CD14-positive monocyte (primary cell): ENCODE results near the gene ITLN1. TPM values are rescaled to one million over a fixed set of nuclear protein-coding genes. Genes with fewer than 3 reads are reported as not detected.

Source experiments
- DNase-seq, 3 donors: peaks; one replicate each; pipeline ENCODE4 v3.0.0-alpha.2; 2011 to 2022
- H2AFZ ChIP-seq: 2 replicates; pipeline ENCODE4 v1.6.0; 2012; ENCODE audit warnings: mild to moderate bottlenecking, low read depth, low read length, inconsistent platforms; ENCODE audit not compliant: insufficient read depth, poor library complexity, severe bottlenecking
- H3K27ac ChIP-seq, 2 donors: 1 replicate in 1 of 2; 2 replicates in 1 of 2; pipeline ENCODE4 v1.5.1; 2012 to 2013; ENCODE audit warnings: low read length in 2 of 2, control low read depth in 1 of 2, inconsistent platforms in 1 of 2, low read depth in 1 of 2, mild to moderate bottlenecking in 1 of 2
- H3K27me3 ChIP-seq, 2 donors: one replicate each; pipeline versions ENCODE4 v1.6.0 to v1.6.1; 2011 to 2013; ENCODE audit warnings: low read length in 2 of 2; ENCODE audit not compliant: control insufficient read depth in 2 of 2, insufficient read depth in 2 of 2
- H3K36me3 ChIP-seq, 2 donors: replicated peaks in 1 of 2; 1 replicate in 1 of 2; 2 replicates in 1 of 2; pipeline versions ENCODE4 v1.5.1 to v1.6.1; 2012 to 2013; ENCODE audit warnings: low read length in 2 of 2, control low read depth in 1 of 2, inconsistent platforms in 1 of 2, mild to moderate bottlenecking in 1 of 2; ENCODE audit not compliant: insufficient read depth in 2 of 2, control insufficient read depth in 1 of 2
- H3K4me1 ChIP-seq, 2 donors: 1 replicate in 1 of 2; 2 replicates in 1 of 2; pipeline versions ENCODE4 v1.5.1 to v1.6.1; 2012 to 2013; ENCODE audit warnings: low read length in 2 of 2, control low read depth in 1 of 2, inconsistent platforms in 1 of 2, mild to moderate bottlenecking in 1 of 2, moderate library complexity in 1 of 2; ENCODE audit not compliant: insufficient read depth in 2 of 2, control insufficient read depth in 1 of 2
- H3K4me2 ChIP-seq: replicated peaks from 2 replicates; pipeline ENCODE3; 2012; ENCODE audit warnings: low read length, moderate library complexity, mild to moderate bottlenecking; ENCODE audit not compliant: poor library complexity, severe bottlenecking; ENCODE audit errors: extremely low read depth
- H3K4me3 ChIP-seq, 3 experiments: fragments of 200-600 bp in 1 of 3; sonication (generic) in 1 of 3; replicated peaks in 1 of 3; 1 replicate in 2 of 3; 2 replicates in 1 of 3; pipeline ENCODE4 v1.5.1; 2011 to 2013; ENCODE audit warnings: low read length in 3 of 3, mild to moderate bottlenecking in 3 of 3, control low read depth in 2 of 3, low read depth in 2 of 3, inconsistent platforms in 1 of 3, moderate library complexity in 1 of 3
- H3K79me2 ChIP-seq: 2 replicates; pipeline ENCODE4 v1.6.0; 2012; ENCODE audit warnings: mild to moderate bottlenecking, control low read depth, inconsistent platforms, low read length, moderate library complexity; ENCODE audit not compliant: insufficient read depth
- H3K9ac ChIP-seq: 2 replicates; pipeline ENCODE4 v1.6.0; 2017; ENCODE audit warnings: low read length, mild to moderate bottlenecking; ENCODE audit not compliant: insufficient read depth, poor library complexity, severe bottlenecking
- H3K9me3 ChIP-seq, 2 donors: replicated peaks in 1 of 2; 1 replicate in 1 of 2; 2 replicates in 1 of 2; pipeline versions ENCODE4 v1.5.1 to v1.6.1; 2012 to 2013; ENCODE audit warnings: low read length in 2 of 2, control low read depth in 1 of 2; ENCODE audit not compliant: control insufficient read depth in 1 of 2, insufficient read depth in 1 of 2
- H4K20me1 ChIP-seq: 2 replicates; pipeline ENCODE4 v1.6.0; 2012; ENCODE audit warnings: mild to moderate bottlenecking, low read length, control low read depth, moderate library complexity; ENCODE audit not compliant: insufficient read depth
- H3K27ac Mint-ChIP-seq, 7 donors: one replicate each; pipeline ENCODE4 v1.8.0; 2020; ENCODE audit warnings: mild to moderate bottlenecking in 7 of 7, mixed read lengths in 7 of 7, moderate library complexity in 6 of 7, inconsistent platforms in 2 of 7
- H3K27me3 Mint-ChIP-seq, 3 donors: one replicate each; pipeline ENCODE4 v1.8.0; 2021 to 2022; ENCODE audit warnings: low read depth in 3 of 3, mild to moderate bottlenecking in 3 of 3, mixed read lengths in 3 of 3, moderate library complexity in 3 of 3, inconsistent platforms in 1 of 3
- H3K36me3 Mint-ChIP-seq, 2 donors: one replicate each; pipeline ENCODE4 v1.8.0; 2020; ENCODE audit warnings: mixed read lengths in 2 of 2, inconsistent platforms in 1 of 2, mild to moderate bottlenecking in 1 of 2
- H3K4me1 Mint-ChIP-seq: one replicate; pipeline ENCODE4 v1.8.0; 2020; ENCODE audit warnings: mild to moderate bottlenecking, mixed read lengths
- H3K4me3 Mint-ChIP-seq, 2 donors: one replicate each; pipeline ENCODE4 v1.8.0; 2020; ENCODE audit warnings: mild to moderate bottlenecking in 2 of 2, mixed read lengths in 2 of 2, moderate library complexity in 1 of 2
- H3K9me3 Mint-ChIP-seq, 7 donors: one replicate each; pipeline ENCODE4 v1.8.0; 2020 to 2022; ENCODE audit warnings: mixed read lengths in 7 of 7, mild to moderate bottlenecking in 6 of 7, moderate library complexity in 6 of 7, inconsistent platforms in 2 of 7
- WGBS: methylation state at CpG from one replicate; pipeline ENCODE4 v1.1.5; 2013; ENCODE audit warnings: missing lambda C conversion rate; ENCODE audit not compliant: insufficient coverage; 5-methylcytosine and 5-hydroxymethylcytosine counted together
- intact Hi-C, 2 donors: fragments of 100-400 bp; cut with micrococcal nuclease; formaldehyde crosslinking; loops; one replicate each; pipeline versions ENCODE4 v1.15.0 to v1.15.1; 2023
- polyA plus RNA-seq, 3 donors: library from polyadenylated mRNA; depleted of rRNA in 1 of 3; unstranded in 2 of 3; stranded (reverse) in 1 of 3; fragments of 300-500 nt in 2 of 3; fragments of >200 nt in 1 of 3; fragmentation: Illumina TruSeq in 2 of 3; gene quantifications; 1 replicate in 2 of 3; 2 replicates in 1 of 3; pipeline ENCODE4 v1.2.3, GENCODE V29; 2012 to 2021
- TF ChIP-seq, protein P1 (sequence below): fragments of 200-600 bp; IDR thresholded peaks from one replicate; pipeline ENCODE4 v1.8.0; 2022; ENCODE audit warnings: antibody characterized with exemption, mild to moderate bottlenecking

The ITLN1 gene
- polyA plus RNA-seq, 3 donors, result 1.2 to 1.6 (median 1.3) TPM

DNA sequence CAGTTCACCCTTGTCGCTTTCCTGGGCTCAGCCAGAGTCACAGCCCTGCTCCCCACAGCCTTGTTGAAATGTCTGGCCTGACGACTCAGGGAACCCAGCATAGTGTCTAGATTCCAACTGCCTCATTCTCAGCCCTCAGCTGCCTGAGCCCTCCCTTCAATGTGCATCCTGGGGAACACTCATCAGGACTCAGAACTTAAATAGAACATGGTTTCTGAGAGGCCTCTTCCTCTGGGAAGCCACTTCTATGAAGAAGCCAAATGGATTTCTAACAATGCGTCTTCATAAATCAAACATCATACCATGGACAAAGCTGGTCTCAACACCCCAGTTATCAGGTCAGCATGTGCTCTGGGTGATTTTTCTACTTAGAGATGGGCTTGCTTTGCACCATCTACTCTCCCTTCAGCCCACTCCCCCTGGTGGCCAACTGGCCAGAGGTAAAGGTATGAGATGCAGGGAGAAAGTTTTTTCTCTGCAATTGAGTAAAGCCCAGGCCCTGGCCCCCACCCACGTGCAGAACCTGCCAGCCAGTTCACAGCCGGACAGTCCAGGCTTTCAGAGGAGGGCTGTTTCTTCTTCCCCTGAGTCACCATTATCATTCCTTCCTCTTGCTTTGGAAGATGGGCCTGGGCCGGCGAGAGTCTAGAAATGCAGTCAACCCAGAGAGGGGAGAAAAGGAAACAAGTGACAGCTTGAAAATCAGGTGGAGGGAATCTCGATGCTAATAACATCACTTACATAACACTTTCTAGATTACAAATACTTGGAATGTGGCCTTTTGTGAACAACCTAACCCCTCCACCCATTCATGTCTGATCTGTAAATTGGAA lies 54.4 kb downstream of the ITLN1 start:
- no peak overlapping the region for H3K9ac ChIP-seq
- no peak overlapping the region for H3K4me2 ChIP-seq
- peaks cover 0 to 5% of the 10 kb centered on the region in 2 donors for H3K4me1 ChIP-seq
- peaks cover 4% of the 10 kb centered on the region for H4K20me1 ChIP-seq
- no peak overlapping the region for H2AFZ ChIP-seq
- no peaks in the 10 kb centered on the region for H3K9me3 Mint-ChIP-seq
- peaks cover 63 to 76% of the 10 kb centered on the region in 2 donors for H3K36me3 ChIP-seq
- peak in 2 of 3 donors; percentile 27 to 46 for DNase-seq
- TF ChIP-seq, protein P1, sequence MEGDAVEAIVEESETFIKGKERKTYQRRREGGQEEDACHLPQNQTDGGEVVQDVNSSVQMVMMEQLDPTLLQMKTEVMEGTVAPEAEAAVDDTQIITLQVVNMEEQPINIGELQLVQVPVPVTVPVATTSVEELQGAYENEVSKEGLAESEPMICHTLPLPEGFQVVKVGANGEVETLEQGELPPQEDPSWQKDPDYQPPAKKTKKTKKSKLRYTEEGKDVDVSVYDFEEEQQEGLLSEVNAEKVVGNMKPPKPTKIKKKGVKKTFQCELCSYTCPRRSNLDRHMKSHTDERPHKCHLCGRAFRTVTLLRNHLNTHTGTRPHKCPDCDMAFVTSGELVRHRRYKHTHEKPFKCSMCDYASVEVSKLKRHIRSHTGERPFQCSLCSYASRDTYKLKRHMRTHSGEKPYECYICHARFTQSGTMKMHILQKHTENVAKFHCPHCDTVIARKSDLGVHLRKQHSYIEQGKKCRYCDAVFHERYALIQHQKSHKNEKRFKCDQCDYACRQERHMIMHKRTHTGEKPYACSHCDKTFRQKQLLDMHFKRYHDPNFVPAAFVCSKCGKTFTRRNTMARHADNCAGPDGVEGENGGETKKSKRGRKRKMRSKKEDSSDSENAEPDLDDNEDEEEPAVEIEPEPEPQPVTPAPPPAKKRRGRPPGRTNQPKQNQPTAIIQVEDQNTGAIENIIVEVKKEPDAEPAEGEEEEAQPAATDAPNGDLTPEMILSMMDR, result peak; percentile 56
- WGBS, result 90% methylated on average over 3 of the region's 8 CpGs
- no peaks in the 10 kb centered on the region for H3K27me3 ChIP-seq
- H3K79me2 ChIP-seq, result no peaks in the 10 kb centered on the region
- H3K9me3 ChIP-seq, result no peaks in the 10 kb centered on the region
- peaks cover 11% of the 10 kb centered on the region for H3K4me1 Mint-ChIP-seq
- intact Hi-C loops, result loop anchor here in 1 of 2 donors (5.0 to 10.0 kb wide), 2 partner anchors 106 to 162 kb away; no protein-coding TSS in a partner anchor
- H3K27me3 Mint-ChIP-seq, result peaks cover 0 to 2% (median 0%) of the 10 kb centered on the region in 3 donors
- no peak overlapping the region for H3K4me3 ChIP-seq
- H3K27ac Mint-ChIP-seq, result peak overlapping the region in 3 of 7 donors; percentile 23 to 35 (median 26)
- H3K4me3 Mint-ChIP-seq, result no peak overlapping the region
- H3K36me3 Mint-ChIP-seq, result peaks cover 67 to 79% of the 10 kb centered on the region in 2 donors
- H3K27ac ChIP-seq, result no peak overlapping the region

GRCh38 chr1:160829766-160830165 lies 55.2 kb downstream of the ITLN1 start:
- H4K20me1 ChIP-seq, result peaks cover 4% of the 10 kb centered on the region
- no peaks in the 10 kb centered on the region for H3K79me2 ChIP-seq
- peaks cover 56 to 68% of the 10 kb centered on the region in 2 donors for H3K36me3 ChIP-seq
- Mint-ChIP-seq H3K27me3 (peaks cover 0 to 2% (median 0%) of the 10 kb centered on the region in 3 donors), H3K4me3 (no peak overlapping the region), H3K4me1 (peaks cover 11% of the 10 kb centered on the region), H3K36me3 (peaks cover 62 to 72% of the 10 kb centered on the region in 2 donors), H3K9me3 (no peaks in the 10 kb centered on the region), H3K27ac (peak overlapping the region in 2 of 7 donors; percentile 22 to 41)
- intact Hi-C loops, result loop anchor here in 1 of 2 donors (5.0 to 10.0 kb wide), 2 partner anchors 105 to 163 kb away; no protein-coding TSS in a partner anchor
- H3K27me3 ChIP-seq, result no peaks in the 10 kb centered on the region
- no CpG with 5 or more reads among the region's 1 CpG for WGBS
- H3K9ac ChIP-seq, result no peak overlapping the region
- no peak overlapping the region for H3K4me2 ChIP-seq
- no peaks in the 10 kb centered on the region for H3K9me3 ChIP-seq
- no peak for DNase-seq
- H3K27ac ChIP-seq, result no peak overlapping the region
- peaks cover 0 to 5% of the 10 kb centered on the region in 2 donors for H3K4me1 ChIP-seq
- H3K4me3 ChIP-seq, result no peak overlapping the region
- TF ChIP-seq, protein P1, result no peak
- no peak overlapping the region for H2AFZ ChIP-seq
